Measurements from ENCODE around the gene FBXO31. TPM values are rescaled to one million over a fixed set of nuclear protein-coding genes. Genes with fewer than 3 reads are reported as not detected.
A peak's percentile ranks its signal among the peaks of the same experiment; 100 is the strongest.

Gene FBXO31
- total RNA-seq, 4 donors from 2014 or later, result 156 to 264 (median 201) TPM

- DNase-seq, result no peak
- intact Hi-C loops (cut with DNase I; ENCODE audit: low total_unique reads), result no loop called here
Observed at GRCh38 chr16:87297918-87298631, 85.5 kb downstream of the FBXO31 start.

GRCh38 chr16:87297407-87297806 is 86.2 kb downstream of the FBXO31 start:
- DNase-seq (no peak), ATAC-seq (no peak)
- in situ Hi-C loops (cut with MboI; ENCODE audit: low sequenced_read_pairs in 4 of 4), result loop anchor here (25.0 kb wide), 2 partner anchors 235 to 735 kb away; partner anchors contain the start of genes FOXC2 (in 3 of the 4) and MTHFSD (in 3 of the 4)
- no peaks in the 10 kb centered on the region for H3K9me3 ChIP-seq
- no peaks in the 10 kb centered on the region for H3K4me1 ChIP-seq
- peaks cover 0 to 4% of the 10 kb centered on the region in 2 donors for H3K36me3 ChIP-seq
- TF ChIP-seq POLR2A (IDR thresholded peaks at IDR 0.05) (no peak), CTCF (IDR thresholded peaks at IDR 0.05 in 4 of 5, conservative IDR thresholded peaks at IDR 0.05 in 1 of 5) (no peak)
- no peak overlapping the region for H3K27ac ChIP-seq
- no peaks in the 10 kb centered on the region for H3K27me3 ChIP-seq
- H3K4me3 ChIP-seq, result no peak overlapping the region
- intact Hi-C loops (cut with DNase I; ENCODE audit: low total_unique reads), result no loop called here

More at GRCh38 chr16:87297918-87298631, 85.5 kb downstream of the FBXO31 start:
- no peak overlapping the region for H3K27ac ChIP-seq
- ATAC-seq, result no peak
- no peak overlapping the region for H3K4me3 ChIP-seq
- H3K27me3 ChIP-seq, result no peaks in the 10 kb centered on the region
- in situ Hi-C loops (cut with MboI; ENCODE audit: low sequenced_read_pairs in 4 of 4), result loop anchor here (25.0 kb wide), 2 partner anchors 236 to 736 kb away; partner anchors contain the start of genes FOXC2 (in 3 of the 4) and MTHFSD (in 3 of the 4)
- no peak for TF ChIP-seq POLR2A (IDR thresholded peaks at IDR 0.05)
- TF ChIP-seq CTCF (IDR thresholded peaks at IDR 0.05 in 4 of 5, conservative IDR thresholded peaks at IDR 0.05 in 1 of 5), result peak in 4 of 5 experiments; percentile 6 to 50 (median 28)
- H3K36me3 ChIP-seq, result peaks cover 0 to 6% of the 10 kb centered on the region in 2 donors
- no peaks in the 10 kb centered on the region for H3K9me3 ChIP-seq
- H3K4me1 ChIP-seq, result no peaks in the 10 kb centered on the region

GRCh38 chr16:87295661-87296531 is 87.7 kb downstream of the FBXO31 start:
- Histone ChIP-seq H3K27me3 (no peaks in the 10 kb centered on the region), H3K4me3 (no peak overlapping the region), H3K4me1 (no peaks in the 10 kb centered on the region), H3K9me3 (no peaks in the 10 kb centered on the region), H3K27ac (no peak overlapping the region), H3K36me3 (peaks cover 0 to 4% of the 10 kb centered on the region in 2 donors)
- no peak for DNase-seq
- no peak for ATAC-seq
- TF ChIP-seq CTCF (IDR thresholded peaks at IDR 0.05 in 4 of 5, conservative IDR thresholded peaks at IDR 0.05 in 1 of 5), result no peak
- TF ChIP-seq POLR2A (IDR thresholded peaks at IDR 0.05), result no peak
- intact Hi-C loops (cut with DNase I; ENCODE audit: low total_unique reads), result no loop called here
- in situ Hi-C loops (cut with MboI; ENCODE audit: low sequenced_read_pairs in 4 of 4), result loop anchor here (25.0 kb wide), 2 partner anchors 234 to 734 kb away; partner anchors contain the start of genes FOXC2 (in 3 of the 4) and MTHFSD (in 3 of the 4)

GRCh38 chr16:87295259-87295658 is 88.3 kb downstream of the FBXO31 start:
- in situ Hi-C loops (cut with MboI; ENCODE audit: low sequenced_read_pairs in 4 of 4), result loop anchor here (25.0 kb wide), 2 partner anchors 233 to 733 kb away; partner anchors contain the start of genes FOXC2 (in 3 of the 4) and MTHFSD (in 3 of the 4)
- no peaks in the 10 kb centered on the region for H3K9me3 ChIP-seq
- H3K27me3 ChIP-seq, result no peaks in the 10 kb centered on the region
- H3K4me1 ChIP-seq, result no peaks in the 10 kb centered on the region
- H3K4me3 ChIP-seq, result no peak overlapping the region
- TF ChIP-seq POLR2A (IDR thresholded peaks at IDR 0.05) (no peak), CTCF (IDR thresholded peaks at IDR 0.05 in 4 of 5, conservative IDR thresholded peaks at IDR 0.05 in 1 of 5) (no peak)
- H3K36me3 ChIP-seq, result peaks cover 0 to 4% of the 10 kb centered on the region in 2 donors
- intact Hi-C loops (cut with DNase I; ENCODE audit: low total_unique reads), result no loop called here
- no peak for DNase-seq
- H3K27ac ChIP-seq, result no peak overlapping the region
- no peak for ATAC-seq

All from gastrocnemius medialis (tissue), 4 donors.